ENCODE measurements around the gene SNAP25. TPM values are rescaled to one million over a fixed set of nuclear protein-coding genes. Genes with fewer than 3 reads are reported as not detected.

SNAP25 gene
- total RNA-seq, 3 donors from 2014 or later, result 0.80 to 10.5 (median 1.1) TPM

- no peak for TF ChIP-seq CTCF (IDR thresholded peaks at IDR 0.05)
- no peaks in the 10 kb centered on the region for H3K4me1 ChIP-seq (ENCODE audit: low read depth)
- no peak for ATAC-seq
- DNase-seq, result no peak
- H3K9me3 ChIP-seq, result no peaks in the 10 kb centered on the region
- H3K4me3 ChIP-seq, result no peak overlapping the region
- intact Hi-C loops (cut with DNase I, micrococcal nuclease), result no loop called here
- no peaks in the 10 kb centered on the region for H3K36me3 ChIP-seq (ENCODE audit: low read depth)
Observed at GRCh38 chr20:10225439-10226060, 6.9 kb downstream of the SNAP25 start.

- DNase-seq, result no peak
- Histone ChIP-seq H3K4me1 (ENCODE audit: low read depth) (no peaks in the 10 kb centered on the region), H3K9me3 (no peaks in the 10 kb centered on the region), H3K36me3 (ENCODE audit: low read depth) (no peaks in the 10 kb centered on the region), H3K4me3 (no peak overlapping the region)
- TF ChIP-seq CTCF (IDR thresholded peaks at IDR 0.05), result no peak
- intact Hi-C loops (cut with DNase I, micrococcal nuclease), result no loop called here
- no peak for ATAC-seq
Observed at GRCh38 chr20:10228330-10228729, 9.7 kb downstream of the SNAP25 start.

GRCh38 chr20:10231290-10231689, 12.7 kb downstream of the SNAP25 start:
- TF ChIP-seq CTCF (IDR thresholded peaks at IDR 0.05), result no peak
- DNase-seq (no peak), ATAC-seq (no peak)
- H3K4me1 ChIP-seq (ENCODE audit: low read depth), result no peaks in the 10 kb centered on the region
- no peaks in the 10 kb centered on the region for H3K9me3 ChIP-seq
- intact Hi-C loops (cut with DNase I, micrococcal nuclease), result no loop called here
- no peaks in the 10 kb centered on the region for H3K36me3 ChIP-seq (ENCODE audit: low read depth)
- no peak overlapping the region for H3K4me3 ChIP-seq

GRCh38 chr20:10236540-10237533, 18.2 kb downstream of the SNAP25 start:
- no peaks in the 10 kb centered on the region for H3K36me3 ChIP-seq (ENCODE audit: low read depth)
- no peak for ATAC-seq
- no peak overlapping the region for H3K4me3 ChIP-seq
- H3K4me1 ChIP-seq (ENCODE audit: low read depth), result no peaks in the 10 kb centered on the region
- intact Hi-C loops (cut with DNase I, micrococcal nuclease), result no loop called here
- no peaks in the 10 kb centered on the region for H3K9me3 ChIP-seq
- no peak for TF ChIP-seq CTCF (IDR thresholded peaks at IDR 0.05)
- no peak for DNase-seq

GRCh38 chr20:10239954-10240353, 21.3 kb downstream of the SNAP25 start:
- H3K9me3 ChIP-seq, result no peaks in the 10 kb centered on the region
- H3K4me1 ChIP-seq (ENCODE audit: low read depth), result no peaks in the 10 kb centered on the region
- no peak overlapping the region for H3K4me3 ChIP-seq
- no peaks in the 10 kb centered on the region for H3K36me3 ChIP-seq (ENCODE audit: low read depth)
- ATAC-seq, result peak; percentile 74
- peak in 2 of 3 donors; percentile 42 to 58 for DNase-seq
- TF ChIP-seq CTCF (IDR thresholded peaks at IDR 0.05), result no peak
- intact Hi-C loops (cut with DNase I, micrococcal nuclease), result no loop called here
